Measurements from ENCODE around the gene SF3A1.

GRCh38 chr22:30294066-30294465 is 62.6 kb downstream of the SF3A1 start:
- no peak for TF ChIP-seq CTCF (IDR thresholded peaks at IDR 0.05; ENCODE audit: insufficient read depth, low read depth, low read length)
- TF ChIP-seq EZH2 (IDR thresholded peaks at IDR 0.05; ENCODE audit: insufficient read depth, low read length) = no peak

All from astrocyte (in vitro differentiated cells and primary cell).